Fibroblast of peridontal ligament (primary cell): ENCODE measurements around the gene UXS1.

Source experiments
- DNase-seq: peaks from one replicate; pipeline ENCODE4 v3.0.0-alpha.2; 2010; ENCODE audit errors: extremely low read depth

UXS1 gene

GRCh38 chr2:106130251-106130998, 63.7 kb downstream of the UXS1 start:
- no peak for DNase-seq

- no peak for DNase-seq
Measured at GRCh38 chr2:106129592-106129991, 64.5 kb downstream of the UXS1 start.

GRCh38 chr2:106129150-106129549, 65.0 kb downstream of the UXS1 start:
- no peak for DNase-seq

- no peak for DNase-seq
Measured at GRCh38 chr2:106127776-106128268, 66.3 kb downstream of the UXS1 start.

GRCh38 chr2:106127282-106127771, 66.8 kb downstream of the UXS1 start:
- peak; percentile 40 for DNase-seq

GRCh38 chr2:106126705-106127281, 67.3 kb downstream of the UXS1 start:
- DNase-seq: no peak

- no peak for DNase-seq
Measured at GRCh38 chr2:106126295-106126694, 67.8 kb downstream of the UXS1 start.

- no peak for DNase-seq
Measured at GRCh38 chr2:106124905-106125549, 69.1 kb downstream of the UXS1 start.

GRCh38 chr2:106124106-106124756, 69.9 kb downstream of the UXS1 start:
- no peak for DNase-seq

- DNase-seq: no peak
Measured at GRCh38 chr2:106122157-106122556, 71.9 kb downstream of the UXS1 start.

GRCh38 chr2:106120432-106120831, 73.7 kb downstream of the UXS1 start:
- no peak for DNase-seq

GRCh38 chr2:106119074-106119473, 75.0 kb downstream of the UXS1 start:
- DNase-seq: no peak

- no peak for DNase-seq
Measured at GRCh38 chr2:106117882-106118684, 76.0 kb downstream of the UXS1 start.

GRCh38 chr2:106117347-106117746, 76.8 kb downstream of the UXS1 start:
- no peak for DNase-seq

GRCh38 chr2:106116248-106116647, 77.9 kb downstream of the UXS1 start:
- DNase-seq: no peak

GRCh38 chr2:106115665-106116064, 78.4 kb downstream of the UXS1 start:
- no peak for DNase-seq

GRCh38 chr2:106115250-106115649, 78.9 kb downstream of the UXS1 start:
- DNase-seq: peak; percentile 60

GRCh38 chr2:106114166-106114565, 79.9 kb downstream of the UXS1 start:
- DNase-seq: no peak

GRCh38 chr2:106113361-106113966, 80.6 kb downstream of the UXS1 start:
- no peak for DNase-seq

- no peak for DNase-seq
Measured at GRCh38 chr2:106111882-106112571, 82.1 kb downstream of the UXS1 start.
